A204.1 (cell line): ENCODE data around the gene UBE4B.

Source experiments
- FAIRE-seq: peaks from 2 replicates; lab custom pipeline; 2012; peaks lifted over from hg19 to GRCh38; lab: Jason Lieb, UNC

UBE4B gene

DNA sequence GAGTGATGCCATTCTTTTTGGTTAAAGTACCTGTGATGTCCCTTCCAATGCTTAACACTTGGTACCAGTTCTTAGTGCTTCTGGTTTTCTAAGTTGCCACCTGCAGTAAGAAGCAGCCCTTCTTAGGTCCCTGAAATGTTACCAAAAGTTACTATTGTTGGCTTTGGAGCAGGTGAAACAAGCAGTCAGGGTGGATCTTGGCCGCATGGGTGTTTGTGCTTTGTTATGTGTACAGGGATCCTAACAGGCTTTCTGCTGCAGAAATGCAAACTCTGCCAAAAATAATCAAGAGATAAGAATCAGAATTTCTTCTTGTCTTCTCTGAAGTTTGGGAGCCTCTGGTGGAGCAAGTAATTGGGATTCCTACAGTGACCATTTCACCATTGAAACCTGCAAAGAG is 84.4 kb downstream of the UBE4B start:
- no peak for FAIRE-seq

- no peak for FAIRE-seq
Observed at GRCh38 chr1:10117865-10118264, 85.1 kb downstream of the UBE4B start.

DNA sequence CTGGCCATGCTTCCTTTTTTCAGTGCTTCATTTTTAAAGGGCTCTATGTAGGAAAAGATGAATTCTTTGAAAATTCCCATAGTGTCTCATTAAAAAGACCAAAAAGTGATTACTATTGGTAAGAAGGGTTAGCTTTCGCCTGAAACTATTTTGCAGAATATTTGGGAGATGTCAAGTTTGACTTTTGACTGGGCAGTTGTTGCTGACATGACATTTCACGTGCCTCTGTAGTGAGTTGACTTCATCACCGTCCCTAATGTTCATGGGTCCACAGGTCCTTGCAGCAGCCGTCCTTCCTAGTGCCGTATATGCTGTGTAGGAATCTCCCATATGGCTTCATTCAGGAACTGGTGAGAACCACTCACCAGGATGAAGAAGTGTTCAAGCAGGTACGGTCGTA is 88.9 kb downstream of the UBE4B start:
- FAIRE-seq: no peak

- FAIRE-seq: no peak
Observed at GRCh38 chr1:10122926-10123325, 90.2 kb downstream of the UBE4B start.

DNA sequence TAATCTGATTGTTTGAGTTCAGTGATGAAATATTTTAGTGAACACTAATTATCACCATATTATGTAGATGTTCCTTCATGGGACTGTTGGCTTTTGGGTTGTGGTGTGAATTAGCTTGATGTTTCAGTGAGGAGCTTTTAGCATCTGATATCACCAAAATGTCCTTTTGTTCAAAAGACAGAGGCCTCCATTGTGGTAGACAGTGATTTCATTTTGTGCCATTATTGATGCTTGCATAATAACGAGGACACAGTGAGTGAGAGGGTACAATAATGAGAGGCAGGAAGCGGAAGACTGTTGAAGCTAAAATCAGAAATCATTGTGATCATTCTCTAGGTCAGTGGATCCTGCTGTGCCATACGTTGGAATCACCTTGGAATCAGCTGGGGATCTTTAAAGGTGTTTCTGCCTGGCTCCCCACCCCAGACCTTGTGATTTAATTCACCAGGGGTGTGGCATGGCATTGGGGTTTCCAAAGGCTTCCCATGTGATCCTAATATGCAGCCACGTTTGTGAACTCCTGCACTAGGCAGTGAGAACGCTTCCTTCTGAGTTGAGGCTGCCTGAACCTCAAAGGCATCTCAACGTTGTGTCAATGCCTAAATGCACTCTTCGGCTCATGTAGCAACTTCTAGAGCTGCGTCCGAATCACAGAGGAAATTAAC is 95.5 kb downstream of the UBE4B start:
- no peak for FAIRE-seq

DNA sequence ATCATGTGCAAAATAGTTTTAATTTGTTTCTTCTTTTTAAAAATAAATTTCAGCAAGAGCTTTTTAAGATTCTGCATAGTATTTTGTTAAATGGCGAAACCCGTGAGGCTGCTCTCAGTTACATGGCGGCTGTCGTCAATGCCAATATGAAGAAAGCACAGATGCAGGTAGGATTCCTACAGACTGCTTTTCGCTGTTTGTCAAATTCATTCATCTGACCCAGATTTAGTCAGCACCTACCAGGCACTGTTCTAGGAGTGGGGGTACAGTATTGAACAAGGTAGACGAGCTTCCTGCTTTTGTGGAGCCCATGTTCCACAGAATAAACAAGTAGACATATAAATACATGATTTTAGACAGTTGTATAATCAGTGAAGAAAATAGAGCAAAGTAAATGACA is 99.6 kb downstream of the UBE4B start:
- FAIRE-seq: no peak

DNA sequence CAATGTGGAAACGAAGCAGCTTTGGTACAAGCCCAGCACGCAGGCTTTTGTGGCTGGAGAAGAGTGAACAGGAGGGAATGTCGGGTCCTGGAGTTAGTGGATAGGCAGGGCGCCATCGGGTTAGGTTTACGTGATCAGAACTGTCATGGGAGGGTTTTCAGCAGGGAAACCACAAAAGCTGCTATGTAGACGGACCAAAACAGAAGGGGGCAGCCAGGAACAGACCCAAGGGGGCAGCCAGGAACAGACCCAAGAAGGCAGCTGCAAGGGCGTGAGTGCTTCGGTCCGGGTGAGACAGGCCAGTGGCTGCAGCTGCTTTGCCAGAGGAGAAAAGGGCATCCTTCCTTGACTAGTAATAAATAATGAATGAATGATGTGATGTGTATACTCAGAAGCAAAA is 100.1 kb downstream of the UBE4B start:
- no peak for FAIRE-seq

GRCh38 chr1:10140981-10141380 is 108.2 kb downstream of the UBE4B start:
- FAIRE-seq: no peak

DNA sequence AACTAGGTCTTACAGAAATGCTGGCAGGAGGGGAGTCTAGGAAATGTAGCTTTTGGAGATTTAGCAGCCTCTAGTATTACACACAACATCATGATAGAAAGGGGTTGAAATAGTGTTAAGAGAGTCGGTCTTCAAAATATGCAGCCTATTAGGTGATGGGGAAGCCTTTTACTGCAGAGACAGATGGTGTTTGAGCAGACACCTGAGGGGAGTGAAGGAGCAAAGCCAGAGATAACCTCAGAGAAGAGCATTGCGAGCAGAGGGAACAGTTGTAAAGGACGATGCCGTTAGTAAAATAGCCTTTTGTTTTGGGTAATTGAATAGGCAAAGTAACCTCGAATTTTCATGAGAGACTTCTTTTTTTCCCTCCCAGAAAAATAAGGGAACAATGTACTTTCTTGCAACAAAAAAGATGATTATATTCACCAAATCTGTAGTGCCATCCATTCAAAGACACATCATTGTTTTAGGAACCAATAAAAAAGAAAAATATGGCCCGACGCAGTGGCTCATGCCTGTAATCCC is 111.3 kb downstream of the UBE4B start:
- FAIRE-seq: no peak

- FAIRE-seq: no peak
Observed at GRCh38 chr1:10146391-10146790, 113.6 kb downstream of the UBE4B start.

- FAIRE-seq: no peak
Observed at GRCh38 chr1:10149231-10149630, 116.5 kb downstream of the UBE4B start.

- no peak for FAIRE-seq
Observed at GRCh38 chr1:10152709-10153284, 120.0 kb downstream of the UBE4B start.

GRCh38 chr1:10155087-10155712 is 122.4 kb downstream of the UBE4B start:
- FAIRE-seq: no peak

- no peak for FAIRE-seq
Observed at GRCh38 chr1:10160173-10160572, 127.4 kb downstream of the UBE4B start.

GRCh38 chr1:10160907-10161490 is 128.2 kb downstream of the UBE4B start:
- no peak for FAIRE-seq

DNA sequence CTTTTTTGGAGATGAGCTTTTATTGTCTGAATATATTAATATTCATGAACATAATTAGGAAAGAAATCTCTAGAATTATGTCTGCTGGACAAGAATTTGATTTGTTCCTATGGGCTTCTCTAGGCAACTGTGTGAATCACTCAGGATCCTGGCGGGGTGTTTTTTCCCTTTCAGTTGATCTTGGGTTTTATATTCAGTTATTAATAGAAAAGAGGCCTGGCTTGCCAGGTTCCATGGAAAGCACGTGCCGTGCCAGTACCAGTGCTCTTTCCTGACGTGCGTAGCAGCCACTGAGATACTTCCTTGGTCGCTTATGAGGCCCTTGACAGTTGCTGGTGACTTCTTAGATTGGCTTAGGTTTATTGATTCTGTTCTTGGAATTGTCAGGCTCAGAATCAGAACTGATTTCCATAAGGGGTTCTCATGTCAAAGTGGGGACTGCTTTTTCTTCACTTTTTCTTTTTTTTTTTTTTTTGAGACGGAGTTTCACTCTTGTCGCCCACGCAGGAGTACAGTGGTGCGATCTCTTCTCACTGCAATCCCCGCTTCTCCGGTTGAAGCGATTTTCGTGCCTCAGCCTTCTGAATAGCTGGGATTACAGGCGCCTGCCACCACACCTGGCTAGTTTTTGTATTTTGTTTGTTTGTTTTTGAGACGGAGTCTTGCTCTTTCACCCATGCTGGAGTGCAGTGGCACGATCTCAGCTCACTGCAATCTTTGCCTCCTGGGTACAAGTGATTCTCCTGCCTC is 129.0 kb downstream of the UBE4B start:
- no peak for FAIRE-seq

- no peak for FAIRE-seq
Observed at GRCh38 chr1:10168912-10169514, 136.3 kb downstream of the UBE4B start.

DNA sequence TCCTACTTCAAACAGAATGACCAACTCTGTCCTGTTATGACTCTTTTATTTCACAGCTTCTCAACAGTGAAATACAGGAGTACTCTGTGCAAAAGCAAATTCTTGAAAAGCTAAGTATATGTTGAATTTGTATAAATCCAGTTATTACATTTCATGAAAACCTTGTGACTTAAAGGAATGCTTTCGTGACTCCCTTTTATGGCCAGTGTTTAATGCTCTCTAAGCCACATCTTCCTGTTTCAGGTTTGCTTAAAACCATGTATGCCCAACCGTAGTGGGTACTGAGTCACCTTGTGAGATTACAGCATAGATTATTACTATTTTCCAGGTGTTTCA is 137.4 kb downstream of the UBE4B start:
- FAIRE-seq: no peak

DNA sequence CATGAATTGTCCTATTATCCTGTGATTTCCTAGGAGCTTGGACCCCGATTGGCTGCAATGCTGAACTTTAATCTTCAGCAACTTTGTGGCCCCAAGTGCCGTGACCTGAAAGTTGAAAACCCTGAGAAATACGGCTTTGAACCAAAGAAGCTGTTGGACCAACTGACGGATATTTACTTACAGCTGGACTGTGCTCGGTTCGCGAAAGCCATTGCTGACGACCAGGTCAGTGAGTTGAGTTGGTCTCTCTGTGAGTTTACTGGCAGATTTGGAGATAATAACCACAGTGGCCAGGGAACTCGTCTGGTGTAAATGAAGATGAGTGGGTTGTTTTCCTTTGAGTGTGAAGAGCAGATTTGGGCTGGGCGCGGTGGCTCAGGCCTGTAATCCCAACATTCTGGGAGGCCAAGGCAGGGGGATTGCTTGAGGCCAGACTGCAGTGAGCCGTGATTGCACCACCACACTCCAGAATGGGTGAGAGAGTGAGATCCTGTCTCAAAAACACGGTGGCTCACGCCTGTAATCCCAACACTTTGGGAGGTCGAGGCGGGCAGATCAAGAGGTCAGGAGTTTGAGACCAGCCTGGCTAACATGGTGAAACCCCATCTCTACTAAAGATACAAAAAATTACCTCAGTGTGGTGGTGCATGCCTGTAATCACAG is 138.5 kb downstream of the UBE4B start:
- no peak for FAIRE-seq

DNA sequence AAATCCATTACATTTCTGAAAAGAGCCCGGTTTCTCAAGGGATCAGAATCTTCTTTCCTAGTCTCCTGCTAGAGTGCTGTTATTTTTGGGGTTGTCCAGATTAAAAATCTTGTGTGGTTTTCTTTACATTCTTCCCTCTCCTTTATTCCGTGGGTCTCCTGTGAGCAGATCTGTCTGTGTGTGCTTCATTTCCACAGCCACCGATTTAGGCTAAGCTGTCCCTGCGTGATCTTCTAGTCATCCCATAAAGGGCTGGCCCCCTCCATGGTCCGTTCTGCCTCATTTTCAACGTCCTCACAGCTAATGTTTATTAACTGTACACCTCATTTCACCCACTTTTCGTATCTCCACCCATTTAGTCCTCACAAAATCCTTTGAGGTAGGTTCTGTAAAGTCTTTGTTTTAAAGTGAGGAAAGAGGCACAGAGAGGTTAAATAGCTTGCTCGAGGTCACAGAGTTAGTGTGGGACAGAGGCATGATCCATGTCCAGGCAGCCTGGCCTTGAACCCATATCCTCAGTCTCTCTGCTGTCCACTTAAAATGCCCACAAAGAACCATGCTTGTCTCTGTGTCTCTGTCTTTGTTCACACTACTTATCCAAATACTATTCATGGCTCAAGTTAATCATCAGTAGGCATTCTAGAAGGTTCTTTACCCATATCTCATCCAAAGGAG is 139.4 kb downstream of the UBE4B start:
- FAIRE-seq: no peak

- FAIRE-seq: no peak
Observed at GRCh38 chr1:10173582-10173981, 140.8 kb downstream of the UBE4B start.
